GM23248 (cell line): ENCODE data around the gene PRDM12.

Source experiments
- EZH2 ChIP-seq: fragments of 200-600 bp; sonication (generic); IDR thresholded peaks from 2 replicates; pipeline ENCODE4 v1.6.1; 2018; ENCODE audit warnings: antibody characterized with exemption, mild to moderate bottlenecking; ENCODE audit not compliant: insufficient read depth, poor library complexity, severe bottlenecking
- EZH2phosphoT487 ChIP-seq: fragments of 200-600 bp; sonication (generic); IDR thresholded peaks from 2 replicates; pipeline ENCODE4 v1.6.1; 2018; ENCODE audit warnings: antibody characterized with exemption, moderate library complexity, mild to moderate bottlenecking, low read depth; ENCODE audit not compliant: insufficient read depth

DNA sequence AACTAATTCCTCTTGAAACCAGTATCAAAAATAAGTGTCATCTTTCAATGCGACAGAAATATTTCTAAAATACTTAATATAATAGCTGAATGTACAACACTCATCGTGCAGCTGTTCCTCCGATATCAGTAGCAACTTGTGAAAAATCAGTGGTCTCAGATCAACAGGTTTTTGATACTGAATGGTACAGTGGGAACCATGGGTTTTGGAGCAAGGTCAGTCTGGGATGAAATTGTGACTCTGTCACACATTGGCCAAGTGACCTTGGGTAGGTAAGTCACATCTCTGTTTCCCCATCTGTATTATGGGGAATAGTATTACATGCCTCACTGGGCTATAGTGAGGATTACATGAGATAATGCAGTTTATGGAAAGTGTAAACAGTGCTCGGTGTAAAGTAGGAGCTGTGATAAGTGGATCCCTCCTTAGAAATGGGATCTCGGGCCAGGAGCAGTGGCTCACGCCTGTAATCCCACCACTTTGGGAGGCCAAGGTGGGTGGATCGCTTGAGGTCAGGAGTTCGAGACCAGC lies 46.5 kb downstream of the PRDM12 start:
- no peak for TF ChIP-seq EZH2
- no peak for TF ChIP-seq EZH2phosphoT487
